ENCODE results near the gene GPC6.

The GPC6 gene

DNA sequence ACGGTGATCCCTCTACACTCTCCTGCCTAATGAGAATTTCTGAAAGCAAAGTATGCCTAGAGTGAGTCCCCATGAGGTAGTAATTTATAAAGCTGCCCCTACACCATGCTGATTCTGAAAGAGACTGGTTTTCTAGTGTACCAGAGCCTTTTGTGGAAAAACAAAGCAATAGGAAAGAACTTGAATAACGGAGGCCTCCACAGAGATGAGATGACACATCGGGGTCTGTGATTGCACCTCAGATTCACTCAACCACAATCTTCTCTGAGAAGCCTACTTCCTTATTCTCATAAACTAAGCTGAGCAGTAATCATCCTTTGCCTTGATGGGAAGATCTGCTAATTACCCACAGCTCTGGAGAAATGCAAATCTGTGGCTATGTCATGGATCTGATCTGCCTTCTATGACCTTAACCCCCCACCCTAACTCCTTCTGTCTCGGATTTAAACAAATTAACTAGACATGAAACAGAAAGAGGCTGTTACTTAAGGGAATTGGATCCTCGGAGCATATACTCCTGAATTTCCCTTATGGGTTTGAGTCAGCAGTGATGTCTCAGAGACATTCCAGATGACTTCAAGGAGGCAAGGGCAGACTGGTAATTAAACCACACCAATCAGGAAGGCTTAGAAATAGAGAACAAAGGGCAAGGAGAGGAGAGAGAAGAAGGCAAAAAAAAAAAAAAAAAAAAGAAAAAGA, 1124.8 kb downstream of the GPC6 start:
- DNase-seq (ENCODE audit: low spot score), result no peak
- TF ChIP-seq, protein P1, sequence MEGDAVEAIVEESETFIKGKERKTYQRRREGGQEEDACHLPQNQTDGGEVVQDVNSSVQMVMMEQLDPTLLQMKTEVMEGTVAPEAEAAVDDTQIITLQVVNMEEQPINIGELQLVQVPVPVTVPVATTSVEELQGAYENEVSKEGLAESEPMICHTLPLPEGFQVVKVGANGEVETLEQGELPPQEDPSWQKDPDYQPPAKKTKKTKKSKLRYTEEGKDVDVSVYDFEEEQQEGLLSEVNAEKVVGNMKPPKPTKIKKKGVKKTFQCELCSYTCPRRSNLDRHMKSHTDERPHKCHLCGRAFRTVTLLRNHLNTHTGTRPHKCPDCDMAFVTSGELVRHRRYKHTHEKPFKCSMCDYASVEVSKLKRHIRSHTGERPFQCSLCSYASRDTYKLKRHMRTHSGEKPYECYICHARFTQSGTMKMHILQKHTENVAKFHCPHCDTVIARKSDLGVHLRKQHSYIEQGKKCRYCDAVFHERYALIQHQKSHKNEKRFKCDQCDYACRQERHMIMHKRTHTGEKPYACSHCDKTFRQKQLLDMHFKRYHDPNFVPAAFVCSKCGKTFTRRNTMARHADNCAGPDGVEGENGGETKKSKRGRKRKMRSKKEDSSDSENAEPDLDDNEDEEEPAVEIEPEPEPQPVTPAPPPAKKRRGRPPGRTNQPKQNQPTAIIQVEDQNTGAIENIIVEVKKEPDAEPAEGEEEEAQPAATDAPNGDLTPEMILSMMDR (IDR thresholded peaks at IDR 0.05; ENCODE audit: extremely low read depth, insufficient read depth, missing control alignments), result no peak
- in situ Hi-C loops (cut with MboI; ENCODE audit: low pct_unique_long_range_greater_than_20kb, low sequenced_read_pairs, unreplicated experiment), result loop anchor here (25.0 kb wide), 1 partner anchor 1789 kb away; no protein-coding TSS in a partner anchor

DNA sequence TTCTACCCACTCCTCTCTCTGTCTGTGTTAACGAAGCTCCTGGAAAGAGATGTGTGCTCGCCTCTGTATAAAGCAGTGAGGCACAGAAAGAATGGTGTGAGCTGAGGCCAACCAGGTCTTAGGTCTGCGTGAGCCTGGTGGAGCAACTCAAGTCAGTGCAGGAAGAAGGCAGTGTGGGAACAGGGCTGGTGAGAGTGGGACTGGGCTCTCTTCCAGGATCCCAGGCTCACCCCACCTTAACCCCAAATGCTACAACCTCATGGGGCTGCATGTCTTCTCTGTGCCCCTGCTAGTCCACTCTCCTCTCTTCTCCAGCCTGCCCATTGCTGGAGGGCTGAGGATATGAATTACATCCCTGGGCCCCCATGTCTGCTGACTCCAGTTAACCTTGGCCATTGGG, 1125.5 kb downstream of the GPC6 start:
- in situ Hi-C loops (cut with MboI; ENCODE audit: low pct_unique_long_range_greater_than_20kb, low sequenced_read_pairs, unreplicated experiment), result loop anchor here (25.0 kb wide), 1 partner anchor 1790 kb away; no protein-coding TSS in a partner anchor
- DNase-seq (ENCODE audit: low spot score), result no peak
- TF ChIP-seq, protein P1 (IDR thresholded peaks at IDR 0.05; ENCODE audit: extremely low read depth, insufficient read depth, missing control alignments), result no peak

DNA sequence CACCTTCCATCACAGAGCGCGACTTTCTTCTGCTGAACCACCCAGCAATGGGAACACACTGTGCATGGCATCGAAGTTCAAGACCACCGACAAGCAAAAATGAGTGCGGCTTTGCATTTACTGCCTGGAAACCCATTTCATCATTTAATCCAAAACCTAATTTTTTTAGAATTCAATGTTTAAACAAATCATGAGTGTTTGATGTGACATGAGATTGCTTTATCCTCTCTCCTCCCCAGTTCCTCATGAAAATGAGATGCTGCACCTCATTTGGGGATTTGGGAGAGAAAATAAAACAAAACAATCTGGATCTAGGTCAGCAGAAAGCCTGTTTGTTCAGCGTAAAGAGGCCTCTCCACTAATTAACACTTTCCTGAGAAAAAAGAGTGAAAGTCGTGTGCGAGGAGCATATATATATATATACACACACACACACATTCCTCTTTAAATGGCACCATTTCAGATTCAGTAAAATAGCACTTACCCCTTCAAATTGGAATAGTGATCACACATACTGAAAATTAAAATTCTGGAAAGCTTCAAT, 1126.6 kb downstream of the GPC6 start:
- in situ Hi-C loops (cut with MboI; ENCODE audit: low pct_unique_long_range_greater_than_20kb, low sequenced_read_pairs, unreplicated experiment), result loop anchor here (25.0 kb wide), 1 partner anchor 1791 kb away; no protein-coding TSS in a partner anchor
- TF ChIP-seq, protein P1 (IDR thresholded peaks at IDR 0.05; ENCODE audit: extremely low read depth, insufficient read depth, missing control alignments), result no peak
- no peak for DNase-seq (ENCODE audit: low spot score)

DNA sequence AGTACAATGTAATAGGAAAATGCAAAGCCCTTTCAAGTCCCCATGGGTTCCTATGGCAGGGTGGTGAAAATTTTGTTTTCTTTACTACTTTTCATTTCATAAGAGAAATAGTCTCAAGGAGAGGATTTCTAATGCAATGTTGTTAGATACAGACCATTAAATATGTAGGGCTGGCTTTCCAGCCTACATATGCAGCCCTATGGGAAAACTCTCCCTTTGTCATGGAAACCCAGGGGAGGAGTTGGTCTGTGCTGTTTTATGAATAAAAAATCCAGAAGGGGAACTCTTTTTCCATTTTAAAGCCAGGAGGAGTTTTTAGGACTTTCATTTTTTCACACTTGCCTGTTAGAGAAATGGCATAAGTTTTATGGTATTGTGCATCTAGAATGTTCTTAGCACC, 1133.3 kb downstream of the GPC6 start:
- TF ChIP-seq, protein P1 (IDR thresholded peaks at IDR 0.05; ENCODE audit: extremely low read depth, insufficient read depth, missing control alignments), result no peak
- in situ Hi-C loops (cut with MboI; ENCODE audit: low pct_unique_long_range_greater_than_20kb, low sequenced_read_pairs, unreplicated experiment), result loop anchor here (25.0 kb wide), 1 partner anchor 1798 kb away; no protein-coding TSS in a partner anchor
- DNase-seq (ENCODE audit: low spot score), result no peak

DNA sequence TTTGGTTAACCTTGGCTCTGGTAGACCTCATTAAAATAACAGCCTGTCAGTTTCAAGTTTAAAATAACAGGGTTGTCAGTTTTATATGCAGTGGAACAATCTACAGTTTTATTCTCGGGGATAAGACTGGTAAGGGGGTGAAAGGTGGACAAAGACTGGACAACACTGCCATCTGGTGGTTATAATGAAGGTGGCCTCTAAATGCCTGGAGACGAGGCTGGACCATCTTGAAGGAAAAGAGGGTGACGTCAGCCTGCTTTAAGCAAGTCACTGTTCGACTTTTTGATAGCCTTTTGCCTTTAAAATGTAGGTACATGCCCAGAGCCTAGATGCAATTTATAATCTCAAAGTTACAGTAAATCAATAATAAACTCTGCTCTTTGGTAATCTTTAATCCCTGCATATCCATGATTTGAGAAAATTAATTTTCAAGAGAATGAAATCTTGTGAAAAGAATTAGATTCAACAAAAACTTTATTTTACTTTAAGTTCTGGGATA, 1135.9 kb downstream of the GPC6 start:
- in situ Hi-C loops (cut with MboI; ENCODE audit: low pct_unique_long_range_greater_than_20kb, low sequenced_read_pairs, unreplicated experiment), result loop anchor here (25.0 kb wide), 1 partner anchor 1800 kb away; no protein-coding TSS in a partner anchor

DNA sequence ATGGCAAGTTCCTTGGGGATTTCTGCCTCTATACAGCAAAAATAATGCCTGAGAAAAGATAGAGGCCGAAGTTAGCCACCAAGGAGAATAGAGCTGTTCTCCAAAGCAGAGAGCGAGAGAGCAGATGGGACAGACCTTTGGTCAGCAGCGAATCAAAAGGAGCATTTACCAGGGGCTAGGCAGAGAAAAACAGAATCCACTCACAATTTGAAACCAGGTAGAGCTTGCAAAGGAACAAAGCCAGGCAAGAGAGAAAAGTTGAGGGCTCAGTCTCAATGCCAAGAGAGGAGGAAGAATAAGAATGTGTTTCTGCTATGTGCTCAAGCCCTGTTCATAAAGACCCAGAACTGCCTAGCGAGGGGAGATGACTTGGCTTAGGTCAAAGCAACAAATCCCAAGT, 1140.1 kb downstream of the GPC6 start:
- in situ Hi-C loops (cut with MboI; ENCODE audit: low pct_unique_long_range_greater_than_20kb, low sequenced_read_pairs, unreplicated experiment), result loop anchor here (25.0 kb wide), 1 partner anchor 1804 kb away; no protein-coding TSS in a partner anchor
- TF ChIP-seq, protein P1 (IDR thresholded peaks at IDR 0.05; ENCODE audit: extremely low read depth, insufficient read depth, missing control alignments), result no peak
- no peak for DNase-seq (ENCODE audit: low spot score)

More for the DNA sequence above, 1135.9 kb downstream of the GPC6 start:
- DNase-seq (ENCODE audit: low spot score), result peak; percentile 68
- TF ChIP-seq, protein P1 (IDR thresholded peaks at IDR 0.05; ENCODE audit: extremely low read depth, insufficient read depth, missing control alignments), result peak; percentile 80
